ENCODE results near the gene SLAMF1. TPM values are rescaled to one million over a fixed set of nuclear protein-coding genes. Genes with fewer than 3 reads are reported as not detected.

The SLAMF1 gene
- polyA plus RNA-seq, 3 donors, result 0.13 to 0.65 TPM; not detected in 1

- Histone ChIP-seq H3K27ac (ENCODE audit: low read depth in 1 of 2, low read length in 2 of 2) (no peak overlapping the region), H3K36me3 (replicated peaks in 1 of 2; ENCODE audit: control insufficient read depth in 1 of 2, insufficient read depth in 2 of 2, low read length in 2 of 2) (peaks cover 51 to 58% of the 10 kb centered on the region in 2 donors), H3K79me2 (ENCODE audit: insufficient read depth, low read length) (peaks cover 27% of the 10 kb centered on the region), H2AFZ (ENCODE audit: insufficient read depth, low read depth, low read length, poor library complexity, severe bottlenecking) (no peak overlapping the region), H3K4me1 (ENCODE audit: control insufficient read depth in 1 of 2, insufficient read depth in 2 of 2, low read length in 2 of 2) (peaks cover 27 to 40% of the 10 kb centered on the region in 2 donors), H3K27me3 (ENCODE audit: control insufficient read depth in 2 of 2, insufficient read depth in 2 of 2, low read length in 2 of 2) (no peaks in the 10 kb centered on the region), H3K9me3 (replicated peaks in 1 of 2; ENCODE audit: control insufficient read depth in 1 of 2, insufficient read depth in 1 of 2, low read length in 2 of 2) (no peaks in the 10 kb centered on the region), H3K4me3 (replicated peaks in 1 of 3; ENCODE audit: low read depth in 2 of 3, low read length in 3 of 3) (no peak overlapping the region), H3K4me2 (replicated peaks; ENCODE audit: extremely low read depth, low read length, poor library complexity, severe bottlenecking) (no peak overlapping the region), H3K9ac (ENCODE audit: insufficient read depth, low read length, poor library complexity, severe bottlenecking) (no peak overlapping the region), H4K20me1 (ENCODE audit: insufficient read depth, low read length) (peaks cover 87% of the 10 kb centered on the region)
- Mint-ChIP-seq H3K9me3 (no peaks in the 10 kb centered on the region), H3K36me3 (peaks cover 49 to 55% of the 10 kb centered on the region in 2 donors), H3K27me3 (ENCODE audit: low read depth in 3 of 3) (no peaks in the 10 kb centered on the region), H3K4me1 (peaks cover 14% of the 10 kb centered on the region), H3K4me3 (no peak overlapping the region), H3K27ac (peak overlapping the region in 4 of 7 donors; percentile 11 to 64 (median 42))
- 100% methylated on average over 2 of the region's 13 CpGs for WGBS (ENCODE audit: insufficient coverage)
- TF ChIP-seq CTCF (IDR thresholded peaks at IDR 0.05), result no peak
- DNase-seq, result no peak
- intact Hi-C loops (cut with micrococcal nuclease), result loop anchor here in 1 of 2 donors (5.0 kb wide), 1 partner anchor 275 kb away; the partner anchor contains the start of gene ITLN2
Measured at GRCh38 chr1:160676869-160677597, 30.2 kb upstream of the SLAMF1 start.

GRCh38 chr1:160675641-160676410, 29.0 kb upstream of the SLAMF1 start:
- H4K20me1 ChIP-seq (ENCODE audit: insufficient read depth, low read length), result peaks cover 75% of the 10 kb centered on the region
- H3K9ac ChIP-seq (ENCODE audit: insufficient read depth, low read length, poor library complexity, severe bottlenecking), result no peak overlapping the region
- peaks cover 41 to 49% of the 10 kb centered on the region in 2 donors for H3K36me3 Mint-ChIP-seq
- peaks cover 22 to 34% of the 10 kb centered on the region in 2 donors for H3K4me1 ChIP-seq (ENCODE audit: control insufficient read depth in 1 of 2, insufficient read depth in 2 of 2, low read length in 2 of 2)
- H2AFZ ChIP-seq (ENCODE audit: insufficient read depth, low read depth, low read length, poor library complexity, severe bottlenecking), result no peak overlapping the region
- H3K27me3 ChIP-seq (ENCODE audit: control insufficient read depth in 2 of 2, insufficient read depth in 2 of 2, low read length in 2 of 2), result no peaks in the 10 kb centered on the region
- WGBS (ENCODE audit: insufficient coverage), result 42% methylated on average over 5 of the region's 6 CpGs
- peaks cover 6% of the 10 kb centered on the region for H3K4me1 Mint-ChIP-seq
- H3K4me2 ChIP-seq (replicated peaks; ENCODE audit: extremely low read depth, low read length, poor library complexity, severe bottlenecking), result no peak overlapping the region
- intact Hi-C loops (cut with micrococcal nuclease), result loop anchor here (1.0 to 5.0 kb wide), 2 partner anchors 29 to 276 kb away; partner anchors contain the start of genes ITLN2 (in 1 of the 2) and SLAMF1 (in 1 of the 2)
- H3K79me2 ChIP-seq (ENCODE audit: insufficient read depth, low read length), result peaks cover 14% of the 10 kb centered on the region
- no peak overlapping the region for H3K4me3 ChIP-seq (replicated peaks in 1 of 3; ENCODE audit: low read depth in 2 of 3, low read length in 3 of 3)
- no peaks in the 10 kb centered on the region for H3K9me3 ChIP-seq (replicated peaks in 1 of 2; ENCODE audit: control insufficient read depth in 1 of 2, insufficient read depth in 1 of 2, low read length in 2 of 2)
- no peaks in the 10 kb centered on the region for H3K27me3 Mint-ChIP-seq (ENCODE audit: low read depth in 3 of 3)
- peak; percentile 63 to 79 (median 64) for DNase-seq
- H3K27ac Mint-ChIP-seq, result peak overlapping the region; percentile 22 to 73 (median 63)
- H3K36me3 ChIP-seq (replicated peaks in 1 of 2; ENCODE audit: control insufficient read depth in 1 of 2, insufficient read depth in 2 of 2, low read length in 2 of 2), result peaks cover 39 to 46% of the 10 kb centered on the region in 2 donors
- TF ChIP-seq CTCF (IDR thresholded peaks at IDR 0.05), result peak; percentile 90
- no peaks in the 10 kb centered on the region for H3K9me3 Mint-ChIP-seq
- H3K4me3 Mint-ChIP-seq, result no peak overlapping the region
- peak overlapping the region in 1 of 2 donors; percentile 38 for H3K27ac ChIP-seq (ENCODE audit: low read depth in 1 of 2, low read length in 2 of 2)

Data from CD14-positive monocyte (primary cell).